Fibroblast of lung (primary cell): ENCODE data around the gene NKD1.

ENCODE experiments used
- EZH2 ChIP-seq: IDR thresholded peaks from 2 replicates; pipeline ENCODE4 v1.5.1; 2012; ENCODE audit warnings: low read length, control low read depth, mild to moderate bottlenecking; ENCODE audit errors: missing control alignments
- TF ChIP-seq, protein P1 (sequence below), 2 donors: IDR thresholded peaks in 1 of 2; conservative IDR thresholded peaks in 1 of 2; 1 replicate in 1 of 2; 2 replicates in 1 of 2; pipeline ENCODE4 v1.5.1; 2011 to 2012; ENCODE audit warnings: low read length in 2 of 2, control low read depth in 1 of 2, inconsistent platforms in 1 of 2, low read depth in 1 of 2, mild to moderate bottlenecking in 1 of 2

DNA sequence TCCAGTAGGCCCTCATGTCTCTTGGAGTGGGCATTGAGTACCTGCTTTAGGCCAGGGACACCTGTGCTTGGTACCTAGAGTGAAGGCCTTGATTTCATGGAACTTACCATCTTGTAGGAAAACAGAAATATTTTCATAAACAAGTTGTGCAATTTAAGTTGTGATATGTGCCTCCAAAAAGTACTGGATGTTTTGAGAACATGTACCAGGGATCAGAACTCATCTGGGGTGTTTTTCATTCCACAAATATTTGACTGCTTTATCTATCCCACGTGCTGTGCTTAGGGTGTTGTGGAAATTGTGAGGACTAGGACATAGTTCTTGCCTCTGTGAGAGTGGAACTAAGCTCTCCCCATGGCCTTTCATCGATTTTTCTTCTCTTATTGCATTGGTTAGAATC lies 8.8 kb downstream of the NKD1 start:
- TF ChIP-seq, protein P1, sequence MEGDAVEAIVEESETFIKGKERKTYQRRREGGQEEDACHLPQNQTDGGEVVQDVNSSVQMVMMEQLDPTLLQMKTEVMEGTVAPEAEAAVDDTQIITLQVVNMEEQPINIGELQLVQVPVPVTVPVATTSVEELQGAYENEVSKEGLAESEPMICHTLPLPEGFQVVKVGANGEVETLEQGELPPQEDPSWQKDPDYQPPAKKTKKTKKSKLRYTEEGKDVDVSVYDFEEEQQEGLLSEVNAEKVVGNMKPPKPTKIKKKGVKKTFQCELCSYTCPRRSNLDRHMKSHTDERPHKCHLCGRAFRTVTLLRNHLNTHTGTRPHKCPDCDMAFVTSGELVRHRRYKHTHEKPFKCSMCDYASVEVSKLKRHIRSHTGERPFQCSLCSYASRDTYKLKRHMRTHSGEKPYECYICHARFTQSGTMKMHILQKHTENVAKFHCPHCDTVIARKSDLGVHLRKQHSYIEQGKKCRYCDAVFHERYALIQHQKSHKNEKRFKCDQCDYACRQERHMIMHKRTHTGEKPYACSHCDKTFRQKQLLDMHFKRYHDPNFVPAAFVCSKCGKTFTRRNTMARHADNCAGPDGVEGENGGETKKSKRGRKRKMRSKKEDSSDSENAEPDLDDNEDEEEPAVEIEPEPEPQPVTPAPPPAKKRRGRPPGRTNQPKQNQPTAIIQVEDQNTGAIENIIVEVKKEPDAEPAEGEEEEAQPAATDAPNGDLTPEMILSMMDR (conservative IDR thresholded peaks at IDR 0.05 in 1 of 2, IDR thresholded peaks at IDR 0.05 in 1 of 2; ENCODE audit: low read depth in 1 of 2, low read length in 2 of 2): no peak
- no peak for TF ChIP-seq EZH2
